Trophoblast cell (in vitro differentiated cells and primary cell): Measurements from ENCODE around the gene IKZF4.
A peak's percentile ranks its signal among the peaks of the same experiment; 100 is the strongest.

Source experiments
- DNase-seq, 2 donors: peaks; one replicate each; pipeline ENCODE4 v3.0.0-alpha.2; 2016
- H2AFZ ChIP-seq: 2 replicates; pipeline ENCODE4 v1.6.1; 2013; ENCODE audit warnings: low read length, moderate library complexity, mild to moderate bottlenecking; ENCODE audit not compliant: insufficient read depth, poor library complexity
- H2AK5ac ChIP-seq: 2 replicates; pipeline ENCODE4 v1.6.1; 2013; ENCODE audit warnings: mild to moderate bottlenecking, low read length
- H2BK120ac ChIP-seq: 2 replicates; pipeline ENCODE4 v1.6.1; 2013; ENCODE audit warnings: low read length, mild to moderate bottlenecking, moderate library complexity; ENCODE audit not compliant: insufficient read depth, poor library complexity
- H2BK12ac ChIP-seq: 2 replicates; pipeline ENCODE4 v1.6.1; 2013; ENCODE audit warnings: mild to moderate bottlenecking, low read length, moderate library complexity
- H2BK5ac ChIP-seq: 2 replicates; pipeline ENCODE4 v1.6.1; 2013; ENCODE audit warnings: low read length, low read depth, moderate library complexity, mild to moderate bottlenecking; ENCODE audit not compliant: poor library complexity
- H3K14ac ChIP-seq: 2 replicates; pipeline ENCODE4 v1.6.1; 2013; ENCODE audit warnings: mild to moderate bottlenecking, low read length
- H3K18ac ChIP-seq: 2 replicates; pipeline ENCODE4 v1.6.1; 2013; ENCODE audit warnings: mild to moderate bottlenecking, low read length
- H3K23ac ChIP-seq: 2 replicates; pipeline ENCODE4 v1.6.1; 2013; ENCODE audit warnings: low read length
- H3K27ac ChIP-seq: 2 replicates; pipeline ENCODE4 v1.5.1; 2013; ENCODE audit warnings: low read depth, mild to moderate bottlenecking, inconsistent platforms, low read length, moderate library complexity
- H3K27me3 ChIP-seq: 2 replicates; pipeline ENCODE4 v1.6.1; 2013; ENCODE audit warnings: inconsistent platforms, mild to moderate bottlenecking, low read length, moderate library complexity; ENCODE audit not compliant: insufficient read depth
- H3K36me3 ChIP-seq, 2 experiments: 1 replicate in 1 of 2; 2 replicates in 1 of 2; pipeline ENCODE4 v1.6.1; 2013; ENCODE audit warnings: low read length in 2 of 2, mild to moderate bottlenecking in 2 of 2, moderate library complexity in 1 of 2; ENCODE audit not compliant: insufficient read depth in 2 of 2, control insufficient read depth in 1 of 2
- H3K4ac ChIP-seq: 2 replicates; pipeline ENCODE4 v1.6.1; 2013; ENCODE audit warnings: low read depth, mild to moderate bottlenecking, low read length, moderate library complexity
- H3K4me1 ChIP-seq, 2 experiments: 1 replicate in 1 of 2; 2 replicates in 1 of 2; pipeline ENCODE4 v1.6.1; 2013; ENCODE audit warnings: low read length in 2 of 2, mild to moderate bottlenecking in 2 of 2, moderate library complexity in 1 of 2; ENCODE audit not compliant: insufficient read depth in 2 of 2, control insufficient read depth in 1 of 2
- H3K4me2 ChIP-seq: 2 replicates; pipeline ENCODE4 v1.6.1; 2013; ENCODE audit warnings: inconsistent platforms, mild to moderate bottlenecking, low read length, moderate library complexity
- H3K4me3 ChIP-seq: 2 replicates; pipeline ENCODE4 v1.5.1; 2013; ENCODE audit warnings: mild to moderate bottlenecking, low read depth, low read length, inconsistent platforms
- H3K79me1 ChIP-seq: one replicate; pipeline ENCODE4 v1.6.1; 2013; ENCODE audit warnings: low read length
- H3K79me2 ChIP-seq: 2 replicates; pipeline ENCODE4 v1.6.1; 2013; ENCODE audit warnings: low read length, mild to moderate bottlenecking; ENCODE audit not compliant: control insufficient read depth, insufficient read depth, poor library complexity
- H3K9ac ChIP-seq: 2 replicates; pipeline ENCODE4 v1.6.1; 2013; ENCODE audit warnings: mild to moderate bottlenecking, low read length
- H3K9me3 ChIP-seq: 2 replicates; pipeline ENCODE4 v1.6.1; 2013; ENCODE audit warnings: low read depth, mild to moderate bottlenecking, control low read depth, inconsistent platforms, low read length; ENCODE audit not compliant: insufficient read depth
- H4K12ac ChIP-seq: 2 replicates; pipeline ENCODE4 v1.6.1; 2013; ENCODE audit warnings: low read depth, mild to moderate bottlenecking, low read length, moderate library complexity
- H4K8ac ChIP-seq: 2 replicates; pipeline ENCODE4 v1.6.1; 2013; ENCODE audit warnings: low read depth, mild to moderate bottlenecking, low read length, moderate library complexity
- H4K91ac ChIP-seq: one replicate; pipeline ENCODE4 v1.6.1; 2013; ENCODE audit warnings: low read depth, mild to moderate bottlenecking, low read length, moderate library complexity
- WGBS: extraction: QIAGEN DNeasy Blood & Tissue Kit; methylation state at CpG from one replicate; pipeline ENCODE4 v1.1.7; 2013; ENCODE audit warnings: missing lambda C conversion rate; ENCODE audit not compliant: insufficient read length, insufficient coverage; ENCODE audit errors: extremely low coverage; 5-methylcytosine and 5-hydroxymethylcytosine counted together

Gene IKZF4

GRCh38 chr12:56031987-56032386 is 11.1 kb downstream of the IKZF4 start:
- Histone ChIP-seq H3K79me1 (peaks cover 3% of the 10 kb centered on the region), H3K4me2 (no peak overlapping the region), H4K12ac (no peak overlapping the region), H3K9ac (no peak overlapping the region), H3K4ac (no peak overlapping the region), H4K91ac (no peak overlapping the region), H2BK120ac (no peak overlapping the region), H3K4me1 (peaks cover 2 to 7% of the 10 kb centered on the region in 2 experiments), H2BK5ac (no peak overlapping the region), H2BK12ac (no peak overlapping the region), H3K27ac (no peak overlapping the region), H3K79me2 (no peaks in the 10 kb centered on the region), H3K9me3 (peaks cover 2% of the 10 kb centered on the region), H3K23ac (no peak overlapping the region), H3K18ac (no peak overlapping the region), H3K36me3 (peaks cover 15 to 17% of the 10 kb centered on the region in 2 experiments), H4K8ac (no peak overlapping the region), H3K4me3 (no peak overlapping the region), H2AK5ac (no peak overlapping the region), H3K14ac (no peak overlapping the region), H2AFZ (no peak overlapping the region), H3K27me3 (no peaks in the 10 kb centered on the region)
- DNase-seq, result no peak
- WGBS, result no CpG with 5 or more reads among the region's 1 CpG

GRCh38 chr12:56034586-56035332 is 13.9 kb downstream of the IKZF4 start:
- WGBS, result no CpG with 5 or more reads among the region's 21 CpGs
- no peak overlapping the region for H2AK5ac ChIP-seq

GRCh38 chr12:56037161-56037560 is 16.3 kb downstream of the IKZF4 start:
- no peak overlapping the region for H2BK120ac ChIP-seq
- H3K4me3 ChIP-seq, result no peak overlapping the region
- no CpG with 5 or more reads among the region's 2 CpGs for WGBS
- peaks cover 2% of the 10 kb centered on the region for H3K9me3 ChIP-seq
- peaks cover 2% of the 10 kb centered on the region for H3K79me2 ChIP-seq
- no peak overlapping the region for H3K4ac ChIP-seq
- H3K4me2 ChIP-seq, result no peak overlapping the region
- no peak overlapping the region for H4K8ac ChIP-seq
- H3K9ac ChIP-seq, result peak overlapping the region; percentile 51
- no peak overlapping the region for H2BK5ac ChIP-seq
- H3K4me1 ChIP-seq, result peaks cover 0 to 3% of the 10 kb centered on the region in 2 experiments
- H3K14ac ChIP-seq, result no peak overlapping the region
- DNase-seq, result no peak
- H3K79me1 ChIP-seq, result peaks cover 4% of the 10 kb centered on the region
- H3K36me3 ChIP-seq, result peaks cover 13 to 16% of the 10 kb centered on the region in 2 experiments
- H2AK5ac ChIP-seq, result no peak overlapping the region
- no peak overlapping the region for H2BK12ac ChIP-seq
- H3K23ac ChIP-seq, result no peak overlapping the region
- no peak overlapping the region for H2AFZ ChIP-seq
- H3K27me3 ChIP-seq, result no peaks in the 10 kb centered on the region
- no peak overlapping the region for H4K12ac ChIP-seq
- H3K27ac ChIP-seq, result no peak overlapping the region
- H4K91ac ChIP-seq, result no peak overlapping the region
- no peak overlapping the region for H3K18ac ChIP-seq

More at GRCh38 chr12:56034586-56035332, 13.9 kb downstream of the IKZF4 start:
- H4K91ac ChIP-seq, result no peak overlapping the region
- no peaks in the 10 kb centered on the region for H3K27me3 ChIP-seq
- H3K4me1 ChIP-seq, result no peaks in the 10 kb centered on the region
- DNase-seq, result no peak
- H2AFZ ChIP-seq, result no peak overlapping the region
- no peak overlapping the region for H3K9ac ChIP-seq
- no peaks in the 10 kb centered on the region for H3K79me2 ChIP-seq
- no peak overlapping the region for H3K23ac ChIP-seq
- H2BK5ac ChIP-seq, result no peak overlapping the region
- no peak overlapping the region for H4K12ac ChIP-seq
- no peak overlapping the region for H3K18ac ChIP-seq
- no peak overlapping the region for H2BK120ac ChIP-seq
- H3K27ac ChIP-seq, result no peak overlapping the region
- no peak overlapping the region for H3K14ac ChIP-seq
- H3K79me1 ChIP-seq, result no peaks in the 10 kb centered on the region
- H4K8ac ChIP-seq, result no peak overlapping the region
- H3K4me3 ChIP-seq, result no peak overlapping the region
- peaks cover 13 to 17% of the 10 kb centered on the region in 2 experiments for H3K36me3 ChIP-seq
- no peak overlapping the region for H2BK12ac ChIP-seq
- H3K4me2 ChIP-seq, result no peak overlapping the region
- peaks cover 2% of the 10 kb centered on the region for H3K9me3 ChIP-seq
- no peak overlapping the region for H3K4ac ChIP-seq

- Histone ChIP-seq H3K36me3 (peaks cover 7 to 10% of the 10 kb centered on the region in 2 experiments), H3K27ac (no peak overlapping the region), H4K91ac (no peak overlapping the region), H2AFZ (no peak overlapping the region), H3K27me3 (no peaks in the 10 kb centered on the region), H4K8ac (no peak overlapping the region), H3K4me2 (no peak overlapping the region), H3K18ac (no peak overlapping the region), H2BK5ac (no peak overlapping the region), H3K9me3 (peaks cover 2% of the 10 kb centered on the region), H3K79me2 (peaks cover 9% of the 10 kb centered on the region), H3K14ac (no peak overlapping the region), H3K23ac (no peak overlapping the region), H3K4me3 (no peak overlapping the region), H4K12ac (no peak overlapping the region), H3K79me1 (peaks cover 5% of the 10 kb centered on the region), H2AK5ac (no peak overlapping the region), H3K9ac (no peak overlapping the region), H3K4ac (no peak overlapping the region), H2BK12ac (no peak overlapping the region), H3K4me1 (peaks cover 2 to 3% of the 10 kb centered on the region in 2 experiments), H2BK120ac (no peak overlapping the region)
- no peak for DNase-seq
- no CpG with 5 or more reads among the region's 2 CpGs for WGBS
Observed at GRCh38 chr12:56038022-56038655, 17.3 kb downstream of the IKZF4 start.
